HepG2 (cell line): ENCODE data around the gene SMAD3. TPM values are rescaled to one million over a fixed set of nuclear protein-coding genes. Genes with fewer than 3 reads are reported as not detected.

Source experiments
- ARHGAP35 ChIP-seq: sonication (generic); formaldehyde crosslinking; IDR thresholded peaks from 2 replicates; pipeline ENCODE4 v1.9.0; 2022; ENCODE audit warnings: mild to moderate bottlenecking, inconsistent platforms, moderate library complexity, missing genetic modification reagents, borderline replicate concordance
- ARID4A ChIP-seq: sonication (generic); formaldehyde crosslinking; IDR thresholded peaks from 2 replicates; pipeline ENCODE4 v1.5.0; 2020; ENCODE audit warnings: mild to moderate bottlenecking, missing genetic modification reagents, borderline replicate concordance
- CC2D1A ChIP-seq: sonication (generic); formaldehyde crosslinking; IDR thresholded peaks from 2 replicates; pipeline ENCODE4 v1.8.1; 2023; ENCODE audit warnings: mild to moderate bottlenecking, missing genetic modification reagents
- CHD4 ChIP-seq: fragments of 200-600 bp; sonication (generic); IDR thresholded peaks from 2 replicates; pipeline ENCODE4 v1.7.0; 2017; ENCODE audit warnings: mild to moderate bottlenecking, low read length, borderline replicate concordance
- CREBL2 ChIP-seq: sonication (generic); formaldehyde crosslinking; IDR thresholded peaks from 2 replicates; pipeline ENCODE4 v1.8.1; 2023; ENCODE audit warnings: missing genetic modification reagents, mild to moderate bottlenecking, borderline replicate concordance
- HNF1A ChIP-seq, 2 experiments: sonication (generic) in 1 of 2; formaldehyde crosslinking in 1 of 2; IDR thresholded peaks; 2 replicates each; pipeline versions ENCODE4 v1.4.0 to v1.6.1; 2016 to 2020; ENCODE audit warnings: borderline replicate concordance in 1 of 2, low read depth in 1 of 2, mild to moderate bottlenecking in 1 of 2, missing genetic modification reagents in 1 of 2
- KDM4B ChIP-seq: sonication (generic); formaldehyde crosslinking; IDR thresholded peaks from 2 replicates; pipeline ENCODE4 v1.4.0; 2020; ENCODE audit warnings: missing genetic modification reagents
- MTERF4 ChIP-seq: sonication (generic); formaldehyde crosslinking; IDR thresholded peaks from 2 replicates; pipeline ENCODE4 v1.8.0; 2023; ENCODE audit warnings: mild to moderate bottlenecking, missing genetic modification reagents
- PPARG ChIP-seq: conservative IDR thresholded peaks from 2 replicates; pipeline ENCODE4 v1.6.1; 2016; ENCODE audit warnings: missing biosample characterization, missing genetic modification reagents
- SOX13 ChIP-seq, 3 experiments: fragments of 450-650 bp in 1 of 3; sonication (generic) in 1 of 3; formaldehyde crosslinking in 1 of 3; IDR thresholded peaks in 2 of 3; conservative IDR thresholded peaks in 1 of 3; 2 replicates each; pipeline versions ENCODE4 v1.5.0 to v1.6.1; 2016 to 2020; ENCODE audit warnings: antibody characterized with exemption in 1 of 3, mild to moderate bottlenecking in 1 of 3, missing compliant biosample characterization in 1 of 3, missing genetic modification reagents in 1 of 3, moderate library complexity in 1 of 3
- TAF1 ChIP-seq: sonication (generic); formaldehyde crosslinking; IDR thresholded peaks from 2 replicates; pipeline ENCODE4 v1.4.0; 2020; ENCODE audit warnings: missing genetic modification reagents
- ZFX ChIP-seq: sonication (generic); formaldehyde crosslinking; IDR thresholded peaks from 2 replicates; pipeline ENCODE4 v1.4.0; 2020; ENCODE audit warnings: mild to moderate bottlenecking, low read depth, missing genetic modification reagents, moderate library complexity
- ZNF207 ChIP-seq: fragments of 450-650 bp; IDR thresholded peaks from 2 replicates; pipeline ENCODE4 v1.6.1; 2016; ENCODE audit warnings: antibody characterized with exemption, borderline replicate concordance
- ZNF264 ChIP-seq: sonication (generic); formaldehyde crosslinking; IDR thresholded peaks from 2 replicates; pipeline ENCODE4 v1.4.0; 2020; ENCODE audit warnings: missing genetic modification reagents
- ZNF503 ChIP-seq: sonication (generic); formaldehyde crosslinking; IDR thresholded peaks from 2 replicates; pipeline ENCODE4 v1.4.0; 2020; ENCODE audit warnings: missing genetic modification reagents
- ZNF644 ChIP-seq: IDR thresholded peaks from 2 replicates; pipeline ENCODE4 v1.6.1; 2016; ENCODE audit warnings: low read depth
- polyA plus RNA-seq, 8 experiments: library from polyadenylated mRNA; depleted of rRNA in 3 of 8; stranded (reverse) in 7 of 8; unstranded in 1 of 8; fragments of >200 nt; fragmentation: Illumina TruSeq in 4 of 8; extraction: Trizol in 4 of 8; gene quantifications; 2 replicates each; pipeline versions ENCODE4 v1.2.1 to v1.2.3, GENCODE V29; 2011 to 2016; ENCODE audit warnings: low read depth in 4 of 8, missing spikeins in 1 of 8, mixed read lengths in 1 of 8; ENCODE audit not compliant: insufficient read depth in 1 of 8
- total RNA-seq, 5 experiments: library from RNA; depleted of rRNA; stranded (reverse); fragments of >200 nt; fragmentation: Illumina TruSeq; extraction: Trizol; gene quantifications; 2 replicates each; pipeline ENCODE4 v1.2.3, GENCODE V29; 2016; ENCODE audit warnings: low read depth in 1 of 5

SMAD3 gene
- total and polyA plus RNA-seq, 2 of the 13 experiments (the other 11 are each of a cell fraction or from before 2014, with no cell fraction given), result 8.6 to 56.3 TPM

- peak; percentile 91 for TF ChIP-seq HNF1A (IDR thresholded peaks at IDR 0.05; ENCODE audit: low read depth)
- TF ChIP-seq HNF1A (CRISPR knock-in tag; IDR thresholded peaks at IDR 0.05; ENCODE audit: borderline replicate concordance), result peak; percentile 96
- TF ChIP-seq MTERF4 (CRISPR knock-in tag), result no peak
- TF ChIP-seq ZFX (CRISPR knock-in tag), result peak; percentile 76
- no peak for TF ChIP-seq ARHGAP35 (CRISPR knock-in tag)
- TF ChIP-seq TAF1 (CRISPR knock-in tag), result peak; percentile 73; the same call in 1 of the 2 replicates
- TF ChIP-seq ZNF503 (CRISPR knock-in tag), result peak; percentile 50; the same call in 1 of the 2 replicates
- TF ChIP-seq CREBL2 (CRISPR knock-in tag), result no peak
- TF ChIP-seq SOX13 (IDR thresholded peaks at IDR 0.05), result no peak
- peak in 1 of 2 experiments; percentile 62; a peak in 1 of 4 replicates for TF ChIP-seq SOX13 (CRISPR knock-in tag; conservative IDR thresholded peaks at IDR 0.05 in 1 of 2, IDR thresholded peaks at IDR 0.05 in 1 of 2)
- TF ChIP-seq KDM4B (CRISPR knock-in tag), result 0 out of 2 replicates have a peak, but pooled peaks have one; percentile 43
- peak; percentile 56; the same call in 1 of the 2 replicates for TF ChIP-seq ZNF644 (CRISPR knock-in tag)
- peak; percentile 63; the same call in 1 of the 2 replicates for TF ChIP-seq PPARG (CRISPR knock-in tag)
- TF ChIP-seq ZNF264 (CRISPR knock-in tag), result peak; percentile 97
- TF ChIP-seq ARID4A (CRISPR knock-in tag), result peak; percentile 48; the same call in 1 of the 2 replicates
- TF ChIP-seq CC2D1A, result no peak
- peak; percentile 10; the same call in 1 of the 2 replicates for TF ChIP-seq CHD4
- TF ChIP-seq ZNF207, result no peak
Measured at GRCh38 chr15:67062369-67062985, 2.9 kb upstream of the SMAD3 start (continued).
